Mammary epithelial cell (primary cell): ENCODE measurements around the gene TRIOBP.

Experiments used
- CTCF ChIP-seq, 2 donors: IDR thresholded peaks in 1 of 2; conservative IDR thresholded peaks in 1 of 2; 2 replicates each; pipeline ENCODE4 v1.5.1; 2011 to 2012; ENCODE audit warnings: inconsistent platforms in 2 of 2, low read length in 2 of 2, mild to moderate bottlenecking in 2 of 2, control low read depth in 1 of 2, low read depth in 1 of 2; ENCODE audit not compliant: insufficient read depth in 1 of 2; ENCODE audit errors: extremely low read depth in 1 of 2
- EZH2 ChIP-seq: IDR thresholded peaks from 2 replicates; pipeline ENCODE4 v1.6.1; 2012; ENCODE audit warnings: low read length, inconsistent platforms, borderline replicate concordance

- TF ChIP-seq EZH2 (no peak), CTCF (conservative IDR thresholded peaks at IDR 0.05 in 1 of 2, IDR thresholded peaks at IDR 0.05 in 1 of 2; ENCODE audit: extremely low read depth in 1 of 2, insufficient read depth in 1 of 2, low read depth in 1 of 2, low read length in 2 of 2) (no peak)
These were observed 105.1 kb downstream of the TRIOBP start for GRCh38 chr22:37801946-37802309.
